ENCODE data around the gene PLXNC1.

PLXNC1 gene

DNA sequence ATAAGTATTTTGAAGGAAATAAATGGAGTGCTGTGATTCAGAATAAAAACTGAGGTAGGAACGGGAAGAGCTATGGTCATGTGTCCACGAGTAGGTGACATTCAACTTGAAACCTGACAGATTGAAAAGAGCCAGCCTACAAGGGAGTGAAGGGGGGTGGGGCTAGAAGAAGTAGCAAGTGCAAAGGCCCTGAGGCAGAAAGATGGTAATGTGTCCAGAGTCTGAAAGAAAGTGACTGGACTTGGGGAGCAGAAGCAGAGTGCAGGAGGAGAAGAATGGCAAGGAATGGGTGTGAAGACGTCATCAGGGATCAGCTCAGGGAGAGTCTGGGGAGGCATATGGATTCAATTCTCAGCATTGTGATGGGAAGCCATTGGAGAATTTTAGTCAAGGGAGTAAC lies 13.7 kb downstream of the PLXNC1 start:
- no peak for DNase-seq (ENCODE audit: low read depth)

DNA sequence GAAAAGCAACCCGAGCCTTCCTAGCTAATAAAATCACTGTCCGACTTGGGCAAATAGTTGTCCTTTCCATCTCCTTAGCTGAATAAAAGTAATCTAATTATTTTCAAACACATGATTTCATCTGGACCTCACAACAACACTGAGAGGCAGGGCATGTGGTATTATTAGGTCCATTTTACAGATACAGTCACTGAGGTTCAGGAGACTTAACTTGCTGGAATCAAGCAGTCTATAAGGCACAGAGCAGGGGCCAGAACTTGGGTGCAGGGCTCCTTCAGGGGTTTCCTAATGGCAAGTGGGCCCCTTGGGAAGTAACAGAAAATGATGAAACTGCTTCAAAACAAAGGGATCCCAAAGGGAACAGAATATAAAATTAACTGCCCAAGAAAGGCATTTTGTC lies 15.5 kb downstream of the PLXNC1 start:
- DNase-seq (ENCODE audit: low read depth) = no peak

DNA sequence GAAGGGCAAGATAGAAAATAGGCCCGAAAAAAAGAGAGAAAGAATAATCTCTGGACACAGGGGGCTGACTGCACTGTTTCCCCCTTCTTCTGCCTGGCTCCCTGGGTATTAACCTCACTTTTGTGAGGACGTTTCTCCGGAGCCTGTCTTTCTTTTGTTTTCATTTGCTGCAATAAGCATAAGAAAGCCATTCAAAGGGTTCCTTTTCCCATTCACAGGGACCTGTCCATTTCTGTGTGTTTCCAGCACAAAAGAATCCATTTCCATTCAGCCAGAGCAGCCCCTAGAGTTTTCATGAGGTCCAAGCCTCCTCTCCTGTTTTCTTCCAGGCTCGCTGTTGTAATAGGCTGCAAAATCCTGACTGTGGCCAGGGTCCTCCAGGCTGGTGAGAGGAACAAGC lies 16.8 kb downstream of the PLXNC1 start:
- no peak for DNase-seq (ENCODE audit: low read depth)

DNA sequence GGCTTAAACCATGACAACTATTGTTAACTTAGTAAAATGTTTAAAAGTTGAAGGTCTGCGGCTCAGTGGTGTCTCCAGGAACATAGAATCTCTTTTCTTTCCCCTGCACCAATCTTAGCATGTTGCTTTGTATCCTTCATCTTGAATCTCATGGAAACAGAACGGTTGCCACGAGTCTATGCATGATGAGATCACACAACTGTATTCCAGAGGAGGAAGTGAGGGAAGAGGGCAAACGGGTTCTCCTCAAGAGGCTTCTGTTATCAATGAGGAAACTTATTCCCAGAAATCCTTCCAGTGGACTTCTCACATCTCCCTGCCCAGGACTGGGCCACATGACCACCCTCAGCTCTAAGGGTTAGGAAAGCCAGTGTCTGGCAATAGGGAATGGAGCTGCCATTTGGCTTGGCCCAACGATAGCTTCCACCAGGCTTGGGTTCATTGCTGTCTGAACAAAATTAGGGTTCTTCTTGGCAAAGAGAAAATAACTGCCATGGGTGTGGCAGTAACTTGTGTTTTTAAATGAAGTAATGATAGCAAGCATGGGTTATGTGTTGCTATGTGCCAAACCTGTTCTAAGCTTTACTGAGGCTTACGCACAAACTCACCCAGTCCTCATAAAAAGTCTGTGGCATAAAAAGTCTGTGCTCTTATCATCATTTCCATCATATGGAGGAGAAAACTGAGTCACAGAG lies 17.4 kb downstream of the PLXNC1 start:
- DNase-seq (ENCODE audit: low read depth) = no peak

DNA sequence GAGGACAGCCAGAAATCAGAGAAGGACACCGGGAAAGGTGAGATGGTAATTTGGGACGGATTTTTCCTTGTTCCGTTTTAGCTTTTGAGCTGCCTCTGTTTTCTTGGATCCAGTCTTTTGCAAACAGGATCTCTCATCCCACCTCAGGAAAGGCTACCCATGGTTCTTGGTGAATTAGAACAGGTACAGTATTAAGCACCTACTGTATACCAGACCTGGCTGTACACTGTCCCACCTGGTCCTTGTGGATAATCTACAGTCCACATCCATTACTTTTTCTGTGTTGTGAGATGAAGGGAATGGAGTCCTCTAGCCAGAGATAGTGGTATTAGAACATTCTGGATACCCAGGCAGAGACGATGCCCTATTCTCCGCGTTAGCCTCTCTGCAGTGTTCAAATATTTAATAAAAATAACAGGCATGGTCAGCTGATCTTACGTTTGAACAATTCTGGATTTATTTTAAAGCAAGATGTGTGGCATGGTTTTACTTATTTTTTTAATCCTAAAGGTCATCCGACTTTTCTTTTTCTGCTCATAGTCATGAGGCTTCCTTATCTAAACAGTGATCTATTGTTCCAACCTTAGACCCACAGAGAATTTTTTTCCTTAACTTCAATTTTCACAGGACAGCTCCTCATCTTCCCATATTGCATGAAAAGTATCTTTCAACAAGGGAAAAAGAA lies 18.8 kb downstream of the PLXNC1 start:
- no peak for DNase-seq (ENCODE audit: low read depth)

DNA sequence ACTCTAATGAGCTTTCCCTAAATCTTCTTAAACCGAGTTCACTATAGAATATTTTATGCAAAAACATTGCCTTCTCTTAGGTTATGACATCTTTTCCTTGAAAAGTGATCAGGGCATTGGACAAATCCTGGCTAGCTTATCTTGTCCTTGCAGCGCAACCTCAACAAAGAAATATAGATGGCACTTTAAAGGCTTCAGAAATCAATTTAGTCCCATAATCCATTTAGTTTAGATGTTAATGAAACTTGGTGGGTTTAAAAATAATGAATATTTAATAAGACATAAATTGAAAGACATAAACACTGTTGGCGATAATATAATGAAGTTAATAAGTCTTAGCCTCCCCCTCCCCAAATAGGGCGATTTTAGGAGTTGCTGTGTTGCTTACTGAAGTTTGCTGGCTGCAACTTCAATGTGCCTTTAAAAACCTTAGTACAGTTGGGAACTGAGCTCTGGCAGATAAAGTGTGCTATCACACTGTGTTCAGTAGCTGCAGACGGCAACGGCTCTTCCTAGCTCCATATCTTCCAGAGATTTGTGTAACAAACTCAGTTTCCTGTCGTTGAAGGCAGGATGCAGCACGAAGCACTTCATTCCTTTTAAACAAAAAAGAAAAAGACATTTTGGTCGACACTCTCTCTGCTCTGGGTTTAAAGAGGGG lies 19.5 kb downstream of the PLXNC1 start:
- no peak for DNase-seq (ENCODE audit: low read depth)

DNA sequence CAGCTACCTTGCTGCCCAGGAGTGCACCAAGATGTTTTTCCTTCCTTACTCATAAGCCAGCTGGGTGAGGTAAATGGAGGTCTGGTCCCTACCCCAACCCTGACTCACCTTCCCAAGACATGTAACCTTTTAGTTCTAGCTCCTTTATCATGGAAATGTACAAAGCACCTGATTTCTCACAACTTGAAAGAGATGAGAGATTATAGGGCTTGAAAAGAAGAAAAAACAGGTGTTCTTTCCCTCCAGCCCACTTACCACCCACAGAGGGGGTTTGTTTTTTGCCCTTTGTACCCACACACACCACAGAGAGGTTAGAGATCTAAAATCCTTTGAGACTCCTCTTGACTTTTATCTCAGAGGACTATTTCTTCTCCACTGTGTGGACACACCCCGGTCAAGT lies 21.1 kb downstream of the PLXNC1 start:
- DNase-seq (ENCODE audit: low read depth) = no peak

DNA sequence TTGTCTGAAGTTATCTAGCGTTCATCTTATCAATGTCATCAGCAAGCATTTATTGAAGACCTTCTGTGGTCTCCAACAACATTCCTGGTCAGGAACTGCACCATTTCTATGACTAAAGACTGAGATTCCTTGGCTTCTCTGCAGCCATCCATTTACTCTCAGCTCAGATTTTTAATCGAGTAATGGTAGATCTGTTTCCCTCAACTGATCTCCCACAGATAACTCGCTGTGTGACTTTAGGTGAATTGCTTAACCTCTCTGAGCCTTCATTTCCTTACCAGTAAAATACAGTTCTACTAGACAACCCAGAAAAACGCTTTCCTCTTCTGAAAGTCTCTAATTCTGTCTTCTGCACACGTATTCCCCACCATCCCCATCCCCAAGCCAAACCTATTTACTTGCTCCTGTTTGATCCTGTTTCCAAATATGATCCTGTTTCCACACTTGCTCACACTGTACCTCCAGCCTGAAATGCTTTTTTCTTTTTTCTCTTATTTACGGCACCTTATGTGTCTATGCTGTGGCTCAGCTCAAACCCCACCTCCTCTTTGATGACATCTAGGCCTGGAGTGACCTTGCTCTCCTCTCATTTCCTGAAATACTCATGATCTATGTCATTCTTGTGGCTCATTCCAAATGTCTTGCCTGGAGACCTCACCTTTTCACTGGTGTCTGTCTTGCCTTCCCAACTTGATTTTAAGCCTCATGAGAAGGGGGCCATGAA lies 21.8 kb downstream of the PLXNC1 start:
- DNase-seq (ENCODE audit: low read depth) = no peak

DNA sequence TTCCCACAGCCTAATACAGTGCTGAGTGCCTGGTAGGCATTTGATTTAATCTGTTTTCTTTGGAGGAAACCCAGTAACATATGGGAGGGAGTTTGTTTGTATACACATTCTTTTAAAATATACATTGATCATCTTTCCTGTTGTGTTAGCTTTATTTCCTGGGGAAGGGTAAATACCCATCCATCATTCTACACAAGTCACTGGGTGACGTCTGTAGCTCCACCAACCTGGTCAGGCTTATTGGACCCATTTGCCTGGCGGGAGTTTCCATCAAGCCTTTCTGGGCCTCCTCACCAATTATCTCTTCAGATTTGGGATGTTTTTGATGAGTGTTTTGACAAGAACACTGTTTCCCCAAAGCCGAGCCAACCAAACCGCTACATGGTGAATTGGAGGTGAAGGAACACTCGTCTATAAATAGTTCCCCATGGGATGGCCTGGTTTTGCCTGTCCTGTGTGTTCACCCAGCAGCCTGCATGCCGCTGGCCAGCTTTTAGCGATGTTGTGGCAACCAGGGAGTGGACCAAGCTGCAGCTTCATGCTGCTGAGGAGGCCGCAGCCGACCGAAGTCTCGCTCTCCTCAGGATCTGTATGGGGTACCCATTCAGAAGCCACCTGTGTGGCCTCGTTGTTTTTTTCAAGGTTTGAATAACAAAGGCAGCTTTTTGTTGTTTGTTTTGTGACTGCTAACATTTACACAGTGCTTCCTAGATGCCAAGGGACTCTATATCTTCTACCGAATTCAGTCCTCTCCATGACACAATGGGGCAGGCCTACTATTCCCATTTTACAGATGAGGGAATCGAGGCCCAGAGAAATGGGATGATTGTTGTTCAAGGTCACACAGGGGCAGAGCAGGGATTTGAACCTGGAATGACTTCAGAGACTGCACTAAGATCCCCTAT lies 22.6 kb downstream of the PLXNC1 start:
- DNase-seq (ENCODE audit: low read depth) = no peak

DNA sequence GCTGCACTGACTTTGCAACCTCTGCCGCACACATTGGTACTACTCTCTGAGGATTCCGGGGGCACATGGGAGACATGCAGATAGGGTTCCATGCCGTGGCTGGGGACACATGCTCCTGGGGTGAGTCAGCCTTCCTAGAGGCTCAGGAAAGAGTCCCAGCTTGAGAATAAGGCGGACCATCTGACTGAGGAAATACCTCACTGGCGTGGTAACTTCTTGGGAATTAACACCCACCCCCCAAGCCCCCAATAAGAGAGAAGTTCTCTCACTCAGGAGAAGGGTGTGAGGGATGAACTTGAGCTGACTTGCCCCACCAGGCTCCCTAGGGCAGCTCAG lies 23.2 kb downstream of the PLXNC1 start:
- no peak for DNase-seq (ENCODE audit: low read depth)

DNA sequence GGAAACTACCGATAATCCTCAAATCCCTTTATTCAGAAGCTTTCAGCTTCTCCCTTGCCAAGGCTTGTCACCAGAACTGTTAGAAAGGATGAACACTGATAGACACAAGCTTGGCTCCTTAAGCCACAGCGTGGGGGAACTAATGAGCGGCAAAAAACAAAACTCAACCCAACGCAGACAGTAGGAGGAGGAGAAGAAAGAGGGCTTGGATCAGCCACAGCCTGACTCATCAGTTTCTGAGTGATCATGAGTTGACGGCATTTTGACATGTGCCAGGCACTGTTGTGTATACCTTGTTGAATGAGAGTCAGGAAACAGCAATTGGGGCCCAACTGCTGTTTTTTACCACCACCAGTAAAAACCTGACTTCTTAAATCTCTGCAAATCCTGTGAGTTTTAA lies 23.7 kb downstream of the PLXNC1 start:
- no peak for DNase-seq (ENCODE audit: low read depth)

DNA sequence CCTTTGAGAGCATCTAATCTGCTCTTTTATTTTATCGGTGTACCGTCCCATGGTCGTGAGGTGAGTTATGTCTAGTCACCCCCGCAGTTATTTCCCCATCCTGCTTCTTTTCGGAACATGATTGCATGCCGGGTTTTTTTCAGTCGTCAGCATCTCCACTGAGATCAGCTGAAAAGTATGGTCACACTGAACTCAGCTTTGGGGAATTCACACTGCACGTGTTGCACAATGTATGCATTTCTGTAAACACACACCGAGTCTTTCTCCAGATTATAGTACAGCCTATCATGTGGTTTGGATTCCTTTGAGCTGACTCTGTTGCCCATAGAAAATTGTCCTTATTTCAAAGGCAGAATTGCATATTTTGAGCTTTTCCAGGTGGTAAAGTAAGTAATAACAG lies 24.6 kb downstream of the PLXNC1 start:
- peak; percentile 88 for DNase-seq (ENCODE audit: low read depth)

DNA sequence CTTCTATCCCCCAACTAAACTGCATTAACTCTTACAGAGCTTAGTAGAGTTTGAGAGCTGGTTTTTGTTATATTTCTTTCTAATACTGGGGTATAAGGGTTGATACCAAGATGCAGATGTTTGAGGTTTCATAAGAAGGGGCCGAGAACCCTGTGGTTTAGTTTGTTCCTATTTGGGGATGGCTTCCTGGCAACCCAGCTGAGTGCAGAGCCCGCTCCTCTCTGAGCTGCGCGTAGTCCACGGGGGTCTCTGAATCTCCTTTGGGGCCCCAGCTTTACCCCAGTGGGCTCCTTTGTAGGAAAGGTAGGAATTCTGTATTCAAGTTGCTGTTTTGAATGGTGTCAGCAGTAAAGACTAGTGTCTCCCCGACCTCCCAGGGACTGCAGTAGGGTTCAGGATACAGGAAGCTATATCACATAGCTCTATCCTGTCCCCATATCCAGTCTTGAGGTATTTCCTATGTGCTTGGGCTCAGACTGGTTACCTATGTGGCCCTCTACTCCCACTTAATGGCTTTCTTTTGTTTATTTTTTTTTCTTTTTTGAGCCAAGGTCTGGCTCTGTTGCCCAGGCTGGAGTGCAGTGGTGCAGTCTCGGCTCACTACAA lies 25.4 kb downstream of the PLXNC1 start:
- DNase-seq (ENCODE audit: low read depth) = no peak

DNA sequence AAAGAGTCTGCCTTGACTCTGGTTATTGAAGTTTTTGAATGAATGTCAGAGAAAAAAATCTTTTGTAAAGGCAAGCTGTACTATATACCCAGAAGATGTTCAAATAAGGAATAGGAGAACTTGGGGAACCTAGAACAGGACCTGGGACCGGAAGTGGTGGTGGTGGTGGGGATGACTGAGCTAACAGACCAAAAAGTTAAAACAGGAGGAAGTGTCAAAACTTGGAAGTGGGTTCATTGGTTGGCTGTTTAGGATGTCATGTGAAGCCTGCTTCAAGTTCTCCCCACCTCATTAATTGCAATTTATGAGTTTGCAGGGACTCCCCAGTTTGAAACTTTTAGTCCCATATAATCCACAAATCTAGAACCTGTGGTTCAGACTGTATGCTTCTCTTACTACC lies 26.2 kb downstream of the PLXNC1 start:
- DNase-seq (ENCODE audit: low read depth) = no peak

DNA sequence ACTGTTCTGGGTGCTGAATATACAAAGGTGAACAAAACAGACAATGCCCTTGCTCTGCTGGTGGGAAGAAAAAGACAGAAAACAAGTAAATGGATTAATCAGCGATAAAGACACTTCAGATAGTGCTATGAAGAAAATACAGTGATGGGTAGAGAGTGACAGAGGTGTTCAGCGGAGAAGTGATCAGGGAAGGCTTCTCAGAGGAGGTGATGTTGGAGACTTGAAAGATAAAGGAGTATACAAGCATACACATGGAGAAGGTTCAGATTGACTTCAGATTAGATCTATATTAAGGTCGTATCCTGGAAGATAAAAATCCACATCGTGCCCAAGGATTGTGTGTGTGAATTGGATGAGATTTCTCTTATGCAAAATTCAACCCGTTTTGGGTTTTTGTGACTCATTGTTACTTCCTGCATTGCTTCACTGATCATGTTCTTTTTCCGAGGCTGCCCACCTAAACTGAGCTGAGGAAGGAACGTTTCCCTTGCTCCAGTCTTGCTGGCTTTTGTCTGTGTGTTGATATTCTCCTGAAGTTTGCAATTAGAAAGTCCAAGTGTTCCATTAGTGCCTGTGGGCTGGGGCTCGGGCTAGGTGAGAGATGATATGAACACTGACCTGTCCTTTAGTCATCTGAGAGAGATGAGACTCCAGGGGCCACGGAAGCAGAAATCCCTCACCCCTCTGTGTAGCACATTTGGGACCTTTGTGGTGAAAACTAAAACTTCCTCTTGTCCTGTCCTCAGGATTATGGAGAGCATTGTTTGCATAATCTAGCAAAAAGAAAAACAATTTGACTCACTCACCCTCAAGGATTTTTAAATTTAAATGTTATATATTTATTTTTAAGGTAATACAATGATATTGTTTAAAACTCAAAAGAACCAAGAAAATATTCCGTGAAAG lies 27.6 kb downstream of the PLXNC1 start:
- no peak for DNase-seq (ENCODE audit: low read depth)

DNA sequence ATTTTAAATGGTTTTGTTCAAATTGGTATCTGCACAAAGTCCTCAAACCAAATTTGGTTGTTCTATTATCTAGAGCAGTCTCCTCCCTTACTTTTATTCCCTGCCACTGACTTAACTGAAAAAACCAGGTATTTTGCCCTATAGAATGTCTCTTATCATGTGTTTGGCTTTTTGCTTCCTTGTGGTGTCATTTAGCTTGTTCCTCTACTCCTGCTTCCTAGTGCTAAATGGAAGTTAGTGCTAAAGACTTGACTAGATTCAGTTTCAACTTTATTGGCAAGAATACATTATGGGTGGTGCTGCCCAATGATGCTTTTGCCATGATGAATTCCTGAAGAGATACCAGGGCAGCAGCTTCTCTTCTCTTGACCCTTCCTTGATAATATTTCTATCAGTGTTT lies 29.7 kb downstream of the PLXNC1 start:
- DNase-seq (ENCODE audit: low read depth) = no peak

DNA sequence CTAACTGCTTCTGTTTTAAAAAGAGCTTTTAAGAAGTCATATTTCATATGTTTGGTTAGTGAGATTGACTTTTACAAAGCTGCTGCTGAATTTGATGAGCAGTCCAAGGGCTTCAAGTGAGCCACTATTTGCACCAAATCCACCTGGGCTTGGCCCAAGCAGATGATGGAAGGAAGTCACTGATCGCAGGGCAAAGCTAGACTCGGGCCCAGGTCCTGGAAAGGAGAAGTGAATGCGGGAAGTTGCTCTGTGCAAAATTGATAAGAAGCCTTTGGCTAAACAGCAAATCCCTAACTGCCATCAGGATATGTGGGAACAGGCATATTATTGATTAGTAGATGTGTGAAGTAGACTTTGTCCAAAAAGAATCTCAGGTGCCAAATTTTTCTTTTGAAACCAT lies 30.5 kb downstream of the PLXNC1 start:
- no peak for DNase-seq (ENCODE audit: low read depth)

DNA sequence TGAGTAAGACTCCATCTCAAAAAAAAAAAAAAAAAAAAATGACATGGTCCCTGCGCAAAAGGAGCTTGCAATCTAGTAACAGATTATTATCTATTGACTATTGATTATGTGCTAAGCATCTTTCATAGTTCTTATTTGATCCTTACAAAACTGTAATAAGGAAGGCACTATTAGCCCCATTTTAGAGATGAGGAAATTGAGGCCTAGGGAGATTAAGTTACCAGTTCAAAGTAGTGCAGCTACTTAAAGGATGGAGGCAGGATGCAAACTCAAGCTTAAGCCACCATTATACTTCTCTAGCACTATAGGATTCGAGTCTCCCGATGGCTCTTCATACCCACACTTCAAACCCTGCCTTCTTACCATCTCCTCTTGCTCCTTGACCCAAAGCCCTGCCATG lies 31.3 kb downstream of the PLXNC1 start:
- no peak for DNase-seq (ENCODE audit: low read depth)

DNA sequence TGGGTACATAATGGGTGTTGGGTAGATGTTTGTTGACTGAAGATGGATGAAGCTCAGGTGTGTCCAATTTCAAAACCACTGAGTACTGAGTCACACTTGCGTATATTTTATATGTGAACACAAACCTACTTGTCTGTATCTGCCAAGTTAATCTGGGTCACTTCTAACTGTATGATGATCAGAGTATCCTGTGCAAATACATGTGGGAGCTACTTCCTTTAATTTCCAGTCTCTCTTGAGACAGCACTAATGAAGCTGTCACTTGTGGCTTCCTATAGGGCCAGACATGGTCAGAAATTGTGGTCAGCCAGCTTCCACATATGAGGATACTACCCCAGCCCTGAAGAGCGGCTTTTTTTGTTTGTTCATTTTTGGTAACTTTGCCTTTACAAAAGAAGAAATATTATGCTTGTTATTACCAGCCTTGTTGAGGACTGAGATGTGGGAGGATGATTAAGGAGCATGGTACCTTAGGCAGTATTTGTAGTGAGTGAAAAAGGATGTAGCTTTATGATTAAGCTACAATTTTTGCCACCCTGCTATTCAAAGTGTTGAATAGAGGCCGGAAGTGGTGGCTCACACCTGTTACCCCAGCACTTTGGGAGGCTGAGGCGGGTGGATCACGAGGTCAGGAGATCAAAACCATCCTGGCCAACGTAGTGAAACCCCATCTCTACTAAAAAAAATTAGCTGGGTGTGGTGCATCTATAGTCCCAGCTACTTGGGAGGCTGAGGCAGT lies 32.4 kb downstream of the PLXNC1 start:
- DNase-seq (ENCODE audit: low read depth) = no peak

All from GM04504 (cell line).